A549 (cell line): ENCODE data around the gene P3H2. TPM values are rescaled to one million over a fixed set of nuclear protein-coding genes. Genes with fewer than 3 reads are reported as not detected.

Experiments
- ATAC-seq, 2 experiments: fragments of 200-7000 bp in 1 of 2; fragments of >200 bp in 1 of 2; cut with Nextera tagmentation in 1 of 2; cut with Tn5 transposase in 1 of 2; 3 replicates each; pipeline versions ENCODE4 v1.8.0 to v1.9.1; 2018 to 2020; ENCODE audit warnings: mild to moderate bottlenecking in 1 of 2, moderate library complexity in 1 of 2
- CTCF ChIA-PET: fragments of 300-600 bp; sonication (Branson Sonifier 250); formaldehyde crosslinking; extraction: SDS; loops from one replicate; lab custom pipeline; 2021; ENCODE audit warnings: antibody characterized with exemption, inconsistent platforms; lab: Yijun Ruan, JAX
- POLR2A ChIA-PET: fragments of 350-600 bp; formaldehyde crosslinking; extraction: SDS; loops from one replicate; lab custom pipeline; 2021; ENCODE audit warnings: antibody characterized with exemption, inconsistent platforms; lab: Yijun Ruan, JAX
- DNase-seq, 2 experiments: peaks; one replicate each; pipeline versions ENCODE4 v3.0.0 to v3.0.0-alpha.2; 2011 to 2016; ENCODE audit warnings: low read depth in 1 of 2, low spot score in 1 of 2
- FAIRE-seq: peaks from 2 replicates; lab custom pipeline; 2011; peaks lifted over from hg19 to GRCh38; lab: Jason Lieb, UNC
- H3K27ac ChIP-seq, 2 experiments: fragments of >200 bp; sonication (Bioruptor Twin); formaldehyde crosslinking; 3 replicates each; pipeline ENCODE4 v1.5.1; 2016 to 2017
- H3K4me1 ChIP-seq: fragments of >200 bp; sonication (Bioruptor Twin); formaldehyde crosslinking; 3 replicates; pipeline ENCODE4 v1.6.1; 2016
- H3K4me2 ChIP-seq: fragments of >200 bp; sonication (Bioruptor Twin); formaldehyde crosslinking; 3 replicates; pipeline ENCODE4 v1.6.1; 2016
- H3K4me3 ChIP-seq: fragments of >200 bp; sonication (Bioruptor Twin); formaldehyde crosslinking; 3 replicates; pipeline ENCODE4 v1.5.1; 2016
- H3K9me3 ChIP-seq: fragments of >200 bp; sonication (Bioruptor Twin); formaldehyde crosslinking; 3 replicates; pipeline ENCODE4 v1.6.1; 2016
- CHD4 ChIP-seq: fragments of 200-600 bp; sonication (generic); IDR thresholded peaks from 2 replicates; pipeline ENCODE4 v1.6.1; 2016; ENCODE audit warnings: antibody characterized with exemption, mild to moderate bottlenecking, borderline replicate concordance
- FOXS1 ChIP-seq: fragments of 250-450 bp; sonication (Bioruptor Pico); IDR thresholded peaks from 2 replicates; pipeline ENCODE4 v1.5.0; 2020; ENCODE audit warnings: mild to moderate bottlenecking, moderate library complexity
- HOXB5 ChIP-seq: fragments of 250-450 bp; sonication (Bioruptor Pico); IDR thresholded peaks from 2 replicates; pipeline ENCODE4 v1.5.0; 2020; ENCODE audit warnings: mild to moderate bottlenecking, moderate library complexity
- JUN ChIP-seq, 2 experiments: fragments of >200 bp; sonication (Bioruptor Twin); formaldehyde crosslinking; IDR thresholded peaks; 2 replicates in 1 of 2; 3 replicates in 1 of 2; pipeline ENCODE4 v1.6.1; 2016 to 2017
- KDM1A ChIP-seq: fragments of 200-600 bp; sonication (generic); IDR thresholded peaks from 2 replicates; pipeline ENCODE4 v1.6.1; 2016; ENCODE audit warnings: low read depth, mild to moderate bottlenecking
- POLR2A ChIP-seq: IDR thresholded peaks from 2 replicates; pipeline ENCODE4 v1.6.1; 2012; ENCODE audit warnings: mild to moderate bottlenecking, low read length
- POLR2AphosphoS2 ChIP-seq: conservative IDR thresholded peaks from 2 replicates; pipeline ENCODE4 v1.6.1; 2012; ENCODE audit warnings: low read length, improper control_type of control experiment, inconsistent platforms
- RAD21 ChIP-seq, 2 experiments: fragments of >200 bp in 1 of 2; sonication (Bioruptor Twin) in 1 of 2; formaldehyde crosslinking in 1 of 2; IDR thresholded peaks in 1 of 2; conservative IDR thresholded peaks in 1 of 2; 2 replicates in 1 of 2; 3 replicates in 1 of 2; pipeline ENCODE4 v1.6.1; 2012 to 2018; ENCODE audit warnings: inconsistent platforms in 1 of 2
- RFX5 ChIP-seq: fragments of 450-650 bp; IDR thresholded peaks from 2 replicates; pipeline ENCODE4 v1.7.1; 2014; ENCODE audit warnings: antibody characterized with exemption, mild to moderate bottlenecking, moderate library complexity
- SMC3 ChIP-seq: fragments of >200 bp; sonication (Bioruptor Twin); formaldehyde crosslinking; IDR thresholded peaks from 3 replicates; pipeline ENCODE4 v1.6.1; 2018; ENCODE audit warnings: inconsistent platforms
- WGBS: methylation state at CpG from one replicate; pipeline ENCODE4 v1.1.6; 2017; ENCODE audit errors: missing lambda C conversion rate; 5-methylcytosine and 5-hydroxymethylcytosine counted together
- polyA minus RNA-seq: library from RNA; depleted of rRNA, polyadenylated mRNA; stranded (reverse); fragments of >200 nt; gene quantifications from 2 replicates; pipeline ENCODE4 v1.2.3, GENCODE V29; 2011; rRNA and poly(A)+ RNA removed
- polyA plus RNA-seq, 4 experiments: library from polyadenylated mRNA; depleted of rRNA in 3 of 4; stranded (reverse); fragments of >200 nt; fragmentation: RNase III in 1 of 4; extraction: RNeasy Plus Mini Kit Qiagen cat#74134 plus additional on column Dnase treatment in 1 of 4; gene quantifications; 2 replicates in 3 of 4; 3 replicates in 1 of 4; pipeline ENCODE4 v1.2.3, GENCODE V29; 2011 to 2017
- TF ChIP-seq, protein P1 (sequence below): fragments of 250-450 bp; sonication (Bioruptor Pico); IDR thresholded peaks from 2 replicates; pipeline ENCODE4 v1.5.0; 2020; ENCODE audit warnings: low read depth, mild to moderate bottlenecking, moderate library complexity
- TF ChIP-seq, protein P2 (sequence below): IDR thresholded peaks from 2 replicates; pipeline ENCODE4 v1.6.1; 2012; ENCODE audit warnings: low read depth, borderline replicate concordance
- TF ChIP-seq, protein P3 (sequence below): IDR thresholded peaks from 2 replicates; pipeline ENCODE4 v1.6.1; 2012
- TF ChIP-seq, protein P4 (sequence below): fragments of >200 bp; sonication (Bioruptor Twin); formaldehyde crosslinking; IDR thresholded peaks from 3 replicates; pipeline ENCODE4 v1.5.1; 2016
- TF ChIP-seq, protein P5 (sequence below): fragments of 450-650 bp; IDR thresholded peaks from 2 replicates; pipeline ENCODE4 v1.6.1; 2014; ENCODE audit warnings: antibody characterized with exemption

Gene P3H2, protein sequence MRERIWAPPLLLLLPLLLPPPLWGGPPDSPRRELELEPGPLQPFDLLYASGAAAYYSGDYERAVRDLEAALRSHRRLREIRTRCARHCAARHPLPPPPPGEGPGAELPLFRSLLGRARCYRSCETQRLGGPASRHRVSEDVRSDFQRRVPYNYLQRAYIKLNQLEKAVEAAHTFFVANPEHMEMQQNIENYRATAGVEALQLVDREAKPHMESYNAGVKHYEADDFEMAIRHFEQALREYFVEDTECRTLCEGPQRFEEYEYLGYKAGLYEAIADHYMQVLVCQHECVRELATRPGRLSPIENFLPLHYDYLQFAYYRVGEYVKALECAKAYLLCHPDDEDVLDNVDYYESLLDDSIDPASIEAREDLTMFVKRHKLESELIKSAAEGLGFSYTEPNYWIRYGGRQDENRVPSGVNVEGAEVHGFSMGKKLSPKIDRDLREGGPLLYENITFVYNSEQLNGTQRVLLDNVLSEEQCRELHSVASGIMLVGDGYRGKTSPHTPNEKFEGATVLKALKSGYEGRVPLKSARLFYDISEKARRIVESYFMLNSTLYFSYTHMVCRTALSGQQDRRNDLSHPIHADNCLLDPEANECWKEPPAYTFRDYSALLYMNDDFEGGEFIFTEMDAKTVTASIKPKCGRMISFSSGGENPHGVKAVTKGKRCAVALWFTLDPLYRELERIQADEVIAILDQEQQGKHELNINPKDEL
- polyA plus RNA-seq (2011; rRNA removed) (59.9 and 72.5 TPM in 2 replicates), polyA plus RNA-seq (2017; fragmentation: RNase III; extraction: RNeasy Plus Mini Kit Qiagen cat#74134 plus additional on column Dnase treatment) (48.5 to 56.6 TPM (median 55.1 TPM) in 3 replicates), polyA minus RNA-seq (37.1 and 37.2 TPM in 2 replicates)
- 16.2 and 21.8 TPM in 2 replicates for polyA plus RNA-seq (2012; cell fraction: cytosol; rRNA removed)
- polyA plus RNA-seq (2012; cell fraction: nucleus; rRNA removed): 21.9 and 29.7 TPM in 2 replicates

DNA sequence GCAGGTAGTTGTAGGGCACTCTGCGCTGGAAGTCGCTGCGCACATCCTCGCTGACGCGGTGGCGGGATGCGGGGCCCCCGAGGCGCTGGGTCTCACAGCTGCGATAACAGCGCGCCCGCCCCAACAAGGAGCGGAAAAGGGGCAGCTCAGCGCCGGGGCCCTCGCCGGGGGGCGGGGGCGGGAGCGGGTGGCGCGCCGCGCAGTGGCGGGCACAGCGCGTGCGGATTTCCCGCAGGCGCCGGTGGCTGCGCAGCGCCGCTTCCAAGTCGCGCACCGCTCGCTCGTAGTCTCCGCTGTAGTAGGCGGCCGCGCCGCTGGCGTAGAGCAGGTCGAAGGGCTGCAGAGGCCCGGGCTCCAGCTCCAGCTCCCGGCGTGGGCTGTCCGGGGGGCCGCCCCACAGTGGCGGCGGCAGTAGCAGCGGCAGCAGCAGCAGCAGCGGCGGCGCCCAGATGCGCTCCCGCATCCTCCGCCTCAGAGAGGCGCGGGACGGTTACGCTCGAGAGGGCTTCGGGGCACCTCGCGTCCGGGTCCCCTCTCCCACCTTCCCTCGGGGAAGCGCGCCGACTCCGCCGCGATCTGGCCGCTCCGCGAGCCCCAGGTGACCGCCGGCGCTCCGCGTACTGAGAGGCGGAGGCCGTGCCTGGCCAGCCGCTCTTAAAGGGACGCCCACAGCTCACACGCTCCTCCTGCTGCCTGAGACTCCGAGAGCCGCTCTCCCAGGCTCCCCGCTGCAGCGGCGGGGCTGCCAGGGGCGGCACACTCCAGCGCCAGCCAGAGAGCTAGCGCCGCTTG lies at the start of gene P3H2:
Gene P3H2, minus strand, starts transcription at position 629 of the 792 bp plus-strand sequence. Its CDS starts 166 bp downstream, at position 463.
- DNase-seq: peak; percentile 78 to 90
- Histone ChIP-seq H3K4me2 (peak within 1 kb of the TSS; percentile 88), H3K4me3 (peak within 1 kb of the TSS; percentile 96), H3K4me1 (peaks cover 66% of the 10 kb centered on the region), H3K27ac (peak within 1 kb of the TSS; percentile 90 to 96), H3K9me3 (no peaks in the 10 kb centered on the region)
- ATAC-seq: peak; percentile 96 to 97
- 0% methylated on average over 3 of the region's 100 CpGs for WGBS
- no peak for FAIRE-seq
- CTCF ChIA-PET: interaction anchor here (0.8 to 2.9 kb wide), 31 partner anchors 9 to 264 kb away, joined by 3 to 15 read pairs (median 4); no protein-coding TSS in a partner anchor
- POLR2A ChIA-PET: interaction anchor here (0.9 to 1.3 kb wide), 6 partner anchors 13 to 100 kb away, joined by 3 to 5 read pairs (median 3); no protein-coding TSS in a partner anchor
- TF ChIP-seq, protein P1, sequence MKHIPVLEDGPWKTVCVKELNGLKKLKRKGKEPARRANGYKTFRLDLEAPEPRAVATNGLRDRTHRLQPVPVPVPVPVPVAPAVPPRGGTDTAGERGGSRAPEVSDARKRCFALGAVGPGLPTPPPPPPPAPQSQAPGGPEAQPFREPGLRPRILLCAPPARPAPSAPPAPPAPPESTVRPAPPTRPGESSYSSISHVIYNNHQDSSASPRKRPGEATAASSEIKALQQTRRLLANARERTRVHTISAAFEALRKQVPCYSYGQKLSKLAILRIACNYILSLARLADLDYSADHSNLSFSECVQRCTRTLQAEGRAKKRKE (CRISPR knock-in tag): no peak
- TF ChIP-seq, protein P2, sequence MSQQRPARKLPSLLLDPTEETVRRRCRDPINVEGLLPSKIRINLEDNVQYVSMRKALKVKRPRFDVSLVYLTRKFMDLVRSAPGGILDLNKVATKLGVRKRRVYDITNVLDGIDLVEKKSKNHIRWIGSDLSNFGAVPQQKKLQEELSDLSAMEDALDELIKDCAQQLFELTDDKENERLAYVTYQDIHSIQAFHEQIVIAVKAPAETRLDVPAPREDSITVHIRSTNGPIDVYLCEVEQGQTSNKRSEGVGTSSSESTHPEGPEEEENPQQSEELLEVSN: peak; percentile 56; the same call in 1 of the 2 replicates
- TF ChIP-seq RAD21 (conservative IDR thresholded peaks at IDR 0.05 in 1 of 2, IDR thresholded peaks at IDR 0.05 in 1 of 2) (peak; percentile 51 to 67), JUN (IDR thresholded peaks at IDR 0.05) (peak; percentile 32; a peak in 2 of 5 replicates), POLR2A (peak; percentile 50), KDM1A (no peak), RFX5 (no peak), SMC3 (peak; percentile 58)
- TF ChIP-seq, protein P3, sequence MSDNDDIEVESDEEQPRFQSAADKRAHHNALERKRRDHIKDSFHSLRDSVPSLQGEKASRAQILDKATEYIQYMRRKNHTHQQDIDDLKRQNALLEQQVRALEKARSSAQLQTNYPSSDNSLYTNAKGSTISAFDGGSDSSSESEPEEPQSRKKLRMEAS: peak; percentile 76; the same call in 1 of the 2 replicates
- TF ChIP-seq, protein P4, sequence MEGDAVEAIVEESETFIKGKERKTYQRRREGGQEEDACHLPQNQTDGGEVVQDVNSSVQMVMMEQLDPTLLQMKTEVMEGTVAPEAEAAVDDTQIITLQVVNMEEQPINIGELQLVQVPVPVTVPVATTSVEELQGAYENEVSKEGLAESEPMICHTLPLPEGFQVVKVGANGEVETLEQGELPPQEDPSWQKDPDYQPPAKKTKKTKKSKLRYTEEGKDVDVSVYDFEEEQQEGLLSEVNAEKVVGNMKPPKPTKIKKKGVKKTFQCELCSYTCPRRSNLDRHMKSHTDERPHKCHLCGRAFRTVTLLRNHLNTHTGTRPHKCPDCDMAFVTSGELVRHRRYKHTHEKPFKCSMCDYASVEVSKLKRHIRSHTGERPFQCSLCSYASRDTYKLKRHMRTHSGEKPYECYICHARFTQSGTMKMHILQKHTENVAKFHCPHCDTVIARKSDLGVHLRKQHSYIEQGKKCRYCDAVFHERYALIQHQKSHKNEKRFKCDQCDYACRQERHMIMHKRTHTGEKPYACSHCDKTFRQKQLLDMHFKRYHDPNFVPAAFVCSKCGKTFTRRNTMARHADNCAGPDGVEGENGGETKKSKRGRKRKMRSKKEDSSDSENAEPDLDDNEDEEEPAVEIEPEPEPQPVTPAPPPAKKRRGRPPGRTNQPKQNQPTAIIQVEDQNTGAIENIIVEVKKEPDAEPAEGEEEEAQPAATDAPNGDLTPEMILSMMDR: peak; percentile 36; the same call in 2 of the 3 replicates

DNA sequence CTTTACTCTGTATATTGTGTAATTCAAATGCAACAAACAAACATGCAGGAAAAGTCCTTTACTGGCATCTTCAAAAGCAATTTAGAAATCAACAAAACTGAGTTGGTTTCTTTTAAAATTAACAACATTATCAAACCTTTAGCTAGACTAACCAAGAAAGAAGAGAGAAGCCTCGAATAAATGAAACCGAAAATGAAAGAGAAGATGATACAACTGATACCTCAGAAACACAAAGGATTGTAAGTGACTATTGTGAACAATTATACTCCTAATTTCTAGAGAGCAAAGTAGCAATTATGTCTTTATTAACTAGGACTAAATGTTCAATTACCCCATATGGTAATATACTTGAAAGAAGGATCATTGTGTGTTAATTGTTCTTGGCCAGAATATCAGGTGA lies 49.2 kb upstream of the P3H2 start:
- Histone ChIP-seq H3K4me3 (no peak overlapping the region), H3K4me1 (peaks cover 18% of the 10 kb centered on the region), H3K4me2 (peak overlapping the region; percentile 52; the same call in 2 of the 3 replicates), H3K9me3 (no peaks in the 10 kb centered on the region), H3K27ac (no peak overlapping the region)
- ChIA-PET CTCF (no interaction called here), POLR2A (no interaction called here)
- WGBS: 48% methylated on average over 2 of the region's 2 CpGs
- no peak for TF ChIP-seq POLR2AphosphoS2
- ATAC-seq: no peak
- FAIRE-seq: no peak
- DNase-seq: no peak

DNA sequence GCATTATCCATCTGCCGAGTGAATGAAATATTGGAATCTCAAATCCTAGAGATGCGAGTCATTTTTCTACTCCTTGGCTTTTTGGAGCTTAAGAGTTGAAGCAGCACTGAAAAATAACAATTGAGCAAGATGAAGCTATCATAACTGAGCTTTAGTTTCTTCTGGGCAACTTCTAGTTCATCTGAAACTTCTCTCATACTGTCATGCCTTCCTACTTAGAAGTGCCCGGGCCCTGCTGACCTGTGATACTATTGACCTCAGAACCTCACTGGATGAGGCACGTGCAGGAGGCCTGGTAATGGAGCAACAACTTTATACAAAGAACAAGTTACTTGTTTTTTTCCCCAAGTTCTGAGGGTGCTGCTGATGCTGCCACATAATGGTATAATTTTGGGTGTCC lies 48.5 kb upstream of the P3H2 start:
- CTCF ChIA-PET: no interaction called here
- 53% methylated on average over 4 of the region's 4 CpGs for WGBS
- H3K9me3 ChIP-seq: no peaks in the 10 kb centered on the region
- POLR2A ChIA-PET: no interaction called here
- ATAC-seq: no peak
- no peak for TF ChIP-seq CHD4
- TF ChIP-seq FOXS1 (CRISPR knock-in tag): no peak
- no peak for TF ChIP-seq RAD21 (conservative IDR thresholded peaks at IDR 0.05 in 1 of 2, IDR thresholded peaks at IDR 0.05 in 1 of 2)
- no peak for TF ChIP-seq HOXB5 (CRISPR knock-in tag)
- TF ChIP-seq, protein P5, sequence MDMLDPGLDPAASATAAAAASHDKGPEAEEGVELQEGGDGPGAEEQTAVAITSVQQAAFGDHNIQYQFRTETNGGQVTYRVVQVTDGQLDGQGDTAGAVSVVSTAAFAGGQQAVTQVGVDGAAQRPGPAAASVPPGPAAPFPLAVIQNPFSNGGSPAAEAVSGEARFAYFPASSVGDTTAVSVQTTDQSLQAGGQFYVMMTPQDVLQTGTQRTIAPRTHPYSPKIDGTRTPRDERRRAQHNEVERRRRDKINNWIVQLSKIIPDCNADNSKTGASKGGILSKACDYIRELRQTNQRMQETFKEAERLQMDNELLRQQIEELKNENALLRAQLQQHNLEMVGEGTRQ: no peak
- TF ChIP-seq, all 56 proteins: peak for 0
- Histone ChIP-seq H3K4me2 (peak overlapping the region; percentile 52), H3K27ac (peak overlapping the region in 1 of 2 experiments; percentile 58; a peak in 1 of 6 replicates), H3K4me1 (peaks cover 18% of the 10 kb centered on the region), H3K4me3 (no peak overlapping the region)
- DNase-seq: no peak
- FAIRE-seq: no peak
